ENCODE results near the gene CAMKV. TPM values are rescaled to one million over a fixed set of nuclear protein-coding genes. Genes with fewer than 3 reads are reported as not detected.

The CAMKV gene
- total and polyA plus RNA-seq, 2 of the 8 experiments (the other 6 are each of a cell fraction or from before 2014, with no cell fraction given) = 56.3 to 66.4 TPM

GRCh38 chr3:49908373-49909199 is 38.9 kb upstream of the CAMKV start (continued):
- TF ChIP-seq RNF2 (IDR thresholded peaks at IDR 0.05; ENCODE audit: borderline replicate concordance, low read depth, low read length, missing control alignments, poor library complexity, severe bottlenecking) (no peak), JUN (IDR thresholded peaks at IDR 0.05; ENCODE audit: low read depth, low read length) (no peak)
